NCI-H1092 (cell line): ENCODE data around the gene CD79A.
"Not testable (repeated sequence)": the region's sequence is repeated elsewhere in the genome, so short reads cannot be mapped to it uniquely, and the experiment has no call there.

Experiments
- DNase-seq: peaks from one replicate; lab custom pipeline; 2025; lab: John Stamatoyannopoulos, UW

CD79A gene

DNA sequence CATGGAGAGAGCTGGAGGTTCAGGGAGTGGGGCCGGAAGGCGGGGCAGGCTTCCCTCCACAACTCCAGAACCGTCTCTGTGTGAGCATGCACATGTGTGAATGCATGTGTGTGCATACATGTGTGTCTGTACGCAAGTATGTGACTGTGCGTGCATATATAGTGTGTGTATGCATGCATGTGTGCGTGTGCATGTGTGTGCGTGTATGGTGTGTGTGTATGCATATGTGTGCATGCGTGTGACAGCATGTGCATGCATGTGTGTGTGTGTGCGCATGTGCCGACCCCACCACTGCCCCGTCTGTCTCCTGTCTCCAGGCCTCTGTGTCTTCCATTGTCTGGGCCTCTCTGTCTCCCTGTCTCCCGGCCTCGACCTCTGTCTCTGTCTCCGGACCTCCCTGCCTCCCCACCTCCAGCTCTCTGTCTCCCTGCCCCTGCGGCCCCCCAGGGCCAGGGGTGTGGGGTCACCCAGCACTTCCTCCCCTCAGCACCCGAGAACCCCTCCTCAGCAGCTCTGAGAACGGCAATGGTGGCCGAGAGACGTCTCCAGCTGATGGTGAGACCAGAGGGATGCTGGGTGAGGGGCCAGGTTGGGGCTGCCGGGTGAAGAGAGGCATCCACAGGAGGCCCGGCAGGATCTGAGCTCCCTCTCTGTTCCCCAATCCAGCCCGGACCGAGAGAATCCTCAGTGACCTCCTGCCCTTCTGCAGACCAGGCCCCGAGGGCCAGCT, 28.4 kb downstream of the CD79A start:
- no peak for DNase-seq

DNA sequence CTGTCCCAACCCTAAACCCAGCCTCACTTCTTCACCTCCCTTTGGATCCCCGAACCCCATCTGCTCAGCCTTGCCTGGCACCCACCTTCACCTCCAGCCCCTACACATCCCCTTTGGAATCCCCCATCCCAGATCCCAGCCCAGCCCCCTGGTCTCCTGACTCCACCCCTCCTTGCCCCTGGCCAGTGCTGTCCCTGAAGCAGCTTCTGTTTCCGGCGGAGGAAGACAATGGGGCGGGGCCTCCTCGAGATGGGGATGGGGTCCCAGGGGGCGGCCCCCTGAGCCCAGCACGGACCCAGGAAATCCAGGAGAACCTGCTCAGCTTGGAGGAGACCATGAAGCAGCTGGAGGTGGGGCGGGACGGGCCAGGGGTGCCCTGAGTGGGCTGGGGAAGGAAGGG, 29.2 kb downstream of the CD79A start:
- no peak for DNase-seq

- no peak for DNase-seq
Measured at GRCh38 chr19:41906916-41907680, 30.0 kb downstream of the CD79A start.

- no peak for DNase-seq
Measured at GRCh38 chr19:41907994-41908615, 31.0 kb downstream of the CD79A start.

DNA sequence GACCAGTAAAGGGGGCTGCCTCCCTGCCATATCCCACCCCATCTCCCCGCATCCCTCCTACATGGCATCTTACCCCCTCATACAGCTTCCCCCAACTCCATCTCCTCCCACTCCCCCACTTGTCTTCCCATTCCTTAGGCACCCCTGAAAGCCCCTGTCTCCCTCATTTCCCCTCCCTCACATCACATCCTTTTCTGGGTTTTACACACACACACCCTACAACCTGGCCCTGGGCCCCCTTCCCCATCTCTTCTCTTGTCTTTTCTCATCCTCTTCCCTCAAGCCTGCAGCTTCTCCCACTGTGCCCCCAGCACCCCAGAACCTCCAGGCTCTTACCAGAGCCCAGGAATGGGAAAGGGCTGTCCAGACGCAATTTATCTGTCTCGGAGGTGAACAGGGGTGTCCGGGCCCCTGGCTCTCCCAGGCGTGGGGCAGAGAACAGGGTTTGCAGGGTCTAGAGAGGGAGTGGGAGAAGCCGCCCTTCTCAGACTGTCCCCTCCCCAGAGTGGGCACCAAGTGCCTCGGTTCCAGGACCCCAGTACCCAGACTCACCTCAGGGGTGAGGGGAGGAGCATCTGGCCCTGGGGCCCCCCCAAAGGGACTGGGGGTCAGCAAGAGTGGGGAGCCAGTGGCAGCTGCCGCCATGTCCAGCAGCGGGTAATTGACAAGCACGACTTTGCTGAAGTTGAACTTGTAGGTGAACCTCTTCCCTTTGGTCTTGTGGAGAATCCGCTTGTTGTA, 31.8 kb downstream of the CD79A start:
- no peak for DNase-seq

GRCh38 chr19:41909706-41910105, 32.6 kb downstream of the CD79A start:
- DNase-seq = no peak

DNA sequence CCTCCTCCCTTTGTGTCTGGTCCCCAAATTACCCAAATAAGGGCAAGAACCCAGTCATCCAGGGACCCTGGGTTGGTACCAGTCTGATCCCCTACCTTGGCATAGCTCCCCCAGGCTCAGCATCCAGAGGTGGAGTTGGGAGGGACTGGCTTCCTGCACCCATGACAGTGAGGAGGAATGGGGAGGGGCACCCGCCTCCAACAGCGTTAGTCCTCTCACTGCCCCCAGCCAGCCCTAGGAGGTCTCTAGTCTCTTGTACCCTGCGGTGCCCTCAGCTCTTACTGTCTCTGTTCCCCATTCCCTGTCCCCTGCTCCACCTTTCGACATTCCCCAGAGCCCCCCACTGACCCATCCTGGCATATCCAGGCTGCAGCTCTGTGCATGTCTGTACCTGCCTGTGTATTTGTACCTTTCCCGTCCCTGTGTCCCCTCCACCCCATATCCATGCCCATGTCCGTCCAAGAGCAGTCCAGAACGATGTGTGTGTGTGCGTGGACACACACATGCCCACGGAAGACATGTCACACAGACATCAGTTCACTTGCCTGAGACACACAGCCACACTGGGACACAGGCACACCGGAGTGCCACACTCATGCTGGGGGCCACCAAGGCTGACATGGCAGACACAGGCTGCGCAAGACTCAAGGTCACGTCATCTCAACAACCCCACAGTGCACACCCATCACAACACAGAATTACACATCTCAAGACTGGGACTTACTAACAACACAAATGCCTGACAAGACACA, 33.3 kb downstream of the CD79A start:
- DNase-seq = no peak

GRCh38 chr19:41910992-41911888, 34.2 kb downstream of the CD79A start:
- DNase-seq = no peak

DNA sequence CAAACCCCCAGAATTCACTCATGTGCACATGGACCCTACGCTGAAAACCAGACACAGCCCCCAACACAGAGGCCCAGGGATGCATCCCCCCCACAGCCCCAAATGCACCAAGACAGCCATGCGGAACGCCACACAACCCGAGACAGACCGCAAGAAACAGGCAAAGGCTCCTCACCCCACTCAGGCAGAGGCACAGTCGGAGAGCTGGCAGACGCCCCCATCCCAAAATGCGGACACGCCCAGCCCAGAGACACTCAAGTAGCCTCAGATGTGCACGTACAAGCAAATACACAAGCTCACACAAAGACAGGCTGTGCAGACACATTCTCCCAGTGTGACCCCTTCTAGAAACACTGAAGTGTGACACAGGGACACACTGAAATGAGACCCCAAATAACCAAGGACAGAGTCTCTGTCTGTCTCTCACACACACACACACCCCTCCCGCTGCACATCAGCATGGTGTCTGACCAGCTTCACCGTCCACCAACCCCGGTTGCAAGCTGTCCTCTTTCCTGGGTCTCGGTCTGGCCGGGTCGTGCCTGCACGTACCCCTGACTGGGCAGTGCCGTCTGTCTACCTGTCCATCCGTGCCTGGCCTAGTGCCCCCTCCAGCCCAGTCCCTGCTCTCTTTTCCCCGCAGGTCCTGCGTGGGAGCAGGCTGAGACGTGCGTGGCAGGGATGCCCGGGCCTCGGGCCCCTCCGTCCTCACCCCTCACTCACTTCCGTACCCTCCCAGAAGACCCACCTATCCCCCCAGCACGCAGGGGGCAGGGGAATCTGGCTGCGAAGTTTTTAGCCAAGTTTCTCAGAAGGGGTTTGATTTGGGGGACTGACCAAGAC, 35.0 kb downstream of the CD79A start:
- DNase-seq = no peak

GRCh38 chr19:41912899-41913537, 35.9 kb downstream of the CD79A start:
- no peak for DNase-seq

DNA sequence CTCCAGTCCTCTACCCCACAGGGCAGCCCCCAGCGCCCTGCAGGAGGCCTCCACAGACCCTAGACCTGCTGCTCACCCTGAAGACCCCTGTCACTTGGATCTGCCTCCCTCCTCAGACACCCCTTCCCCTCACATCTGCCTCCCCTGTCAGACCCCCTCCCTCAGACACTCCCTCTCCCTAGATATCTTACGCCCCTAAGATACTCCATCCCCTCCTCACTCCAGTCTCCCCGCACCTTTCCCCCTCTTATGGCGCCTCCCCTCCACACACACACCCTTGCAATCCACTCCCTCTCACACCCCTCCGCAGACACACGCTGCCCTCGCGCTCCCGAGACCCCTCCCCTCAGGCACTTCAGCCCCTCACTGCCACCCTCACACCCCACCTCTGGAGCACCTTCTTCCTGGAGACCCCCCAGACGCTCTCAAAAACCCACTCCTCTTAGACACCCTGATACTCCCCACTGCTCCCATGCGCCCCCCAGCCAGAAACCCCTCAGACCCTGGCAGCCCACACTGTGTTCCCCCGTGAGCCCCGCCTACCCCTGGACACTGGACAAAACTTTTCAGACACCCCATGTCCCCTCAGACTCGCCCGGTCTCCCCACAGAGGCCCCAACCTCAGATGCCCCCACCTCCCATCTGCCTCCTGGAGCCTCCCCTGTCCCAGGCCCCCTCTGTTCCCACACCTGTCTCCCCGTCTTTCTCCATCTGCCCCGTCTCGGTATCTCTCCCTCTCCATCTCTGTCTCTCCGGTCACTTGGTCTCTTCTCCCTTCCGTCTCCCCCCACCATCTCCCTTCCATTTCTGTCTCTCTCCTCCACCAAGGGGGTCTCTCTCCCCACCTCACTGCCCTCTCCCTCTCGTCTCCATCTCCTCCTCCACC, 36.7 kb downstream of the CD79A start:
- DNase-seq = no peak

GRCh38 chr19:41914424-41914834, 37.4 kb downstream of the CD79A start:
- DNase-seq = not testable (repeated sequence)

GRCh38 chr19:41915021-41915775, 38.1 kb downstream of the CD79A start:
- no peak for DNase-seq

DNA sequence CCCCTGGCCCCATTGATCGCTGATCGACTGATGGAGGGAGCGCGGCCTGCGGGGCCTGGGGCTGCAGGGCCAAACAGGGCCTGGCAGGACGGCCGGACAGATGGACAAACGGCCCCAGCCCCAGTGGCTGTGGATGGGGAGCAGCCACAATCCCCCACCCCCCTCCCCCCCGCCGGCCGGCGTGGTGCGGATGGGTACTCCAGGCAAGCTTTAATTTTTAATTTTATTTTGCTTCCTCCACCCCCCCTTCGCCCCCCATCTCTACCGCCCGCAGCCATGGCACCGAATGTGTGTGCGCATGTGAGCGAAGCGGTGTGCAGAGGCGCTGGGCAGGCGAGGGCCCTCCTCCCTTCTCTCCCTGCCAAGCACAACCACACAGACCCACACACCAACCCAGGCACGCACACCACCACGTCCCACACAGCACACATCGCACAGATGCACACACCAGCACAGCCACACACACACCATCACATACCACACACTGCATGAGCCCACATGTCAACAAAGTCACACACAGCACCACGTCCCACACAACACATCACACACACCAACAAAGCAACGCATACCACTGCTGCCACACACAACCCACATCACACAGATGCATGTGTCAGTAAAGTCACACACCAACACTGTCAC, 38.8 kb downstream of the CD79A start:
- DNase-seq = no peak

- no peak for DNase-seq
Measured at GRCh38 chr19:41917676-41918075, 40.6 kb downstream of the CD79A start.

DNA sequence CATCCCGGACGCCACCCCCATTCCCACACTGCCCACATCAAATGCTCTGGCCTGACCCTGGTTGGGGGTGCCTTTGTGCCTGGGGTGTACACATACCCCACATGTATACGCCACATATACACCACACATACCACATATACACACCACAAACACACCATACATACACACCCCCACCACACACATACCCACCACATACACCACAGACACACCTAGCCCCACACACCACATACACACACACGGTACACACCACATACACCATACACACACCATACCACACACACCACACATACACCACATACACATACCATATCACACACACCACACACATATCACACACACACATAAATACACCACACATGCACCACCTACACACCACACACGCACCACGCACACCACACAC, 41.0 kb downstream of the CD79A start:
- no peak for DNase-seq
